Fibroblast of gingiva (primary cell): Measurements from ENCODE around the gene HS6ST2.

Experiments
- DNase-seq: peaks from one replicate; pipeline ENCODE4 v3.0.0-alpha.2; 2011; ENCODE audit warnings: low read depth

Gene HS6ST2

DNA sequence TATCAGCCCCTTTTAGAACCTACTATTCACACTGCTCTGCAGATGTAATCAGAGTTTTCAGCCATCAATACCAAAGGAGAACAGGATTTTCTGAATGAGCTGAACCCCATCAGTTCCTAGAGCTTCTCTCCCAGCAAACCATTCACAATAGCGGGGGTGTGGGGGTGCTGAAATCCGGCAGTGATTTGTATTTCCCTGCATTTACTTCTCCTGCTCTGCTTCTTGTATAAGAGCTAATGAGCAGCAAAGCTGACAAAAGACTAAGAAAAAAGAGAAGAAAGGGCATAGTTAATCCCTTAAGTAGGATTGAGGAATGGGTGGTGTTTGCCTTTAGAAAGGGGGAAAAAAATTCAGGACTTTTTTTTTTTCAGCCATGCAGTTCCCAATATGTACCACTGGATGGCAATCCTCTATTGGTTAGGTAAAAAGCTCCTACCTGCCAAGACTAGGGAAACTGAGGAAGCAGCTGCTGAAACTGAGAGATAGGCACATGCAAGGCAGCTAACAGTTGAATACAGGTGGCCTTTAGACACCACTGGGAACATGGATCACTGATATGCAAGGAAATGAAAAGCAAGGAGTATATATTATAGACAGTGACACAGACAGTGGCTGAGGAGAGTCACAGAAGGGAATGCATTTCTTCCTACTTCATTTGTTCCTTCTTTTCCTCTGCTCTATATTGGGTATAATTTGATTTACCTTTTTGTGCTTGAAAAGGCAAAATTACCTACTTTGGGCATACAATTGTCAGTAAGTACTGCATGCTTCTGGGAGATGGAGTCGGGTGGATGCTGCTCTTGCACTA is 217.9 kb downstream of the HS6ST2 start:
- DNase-seq, result no peak

DNA sequence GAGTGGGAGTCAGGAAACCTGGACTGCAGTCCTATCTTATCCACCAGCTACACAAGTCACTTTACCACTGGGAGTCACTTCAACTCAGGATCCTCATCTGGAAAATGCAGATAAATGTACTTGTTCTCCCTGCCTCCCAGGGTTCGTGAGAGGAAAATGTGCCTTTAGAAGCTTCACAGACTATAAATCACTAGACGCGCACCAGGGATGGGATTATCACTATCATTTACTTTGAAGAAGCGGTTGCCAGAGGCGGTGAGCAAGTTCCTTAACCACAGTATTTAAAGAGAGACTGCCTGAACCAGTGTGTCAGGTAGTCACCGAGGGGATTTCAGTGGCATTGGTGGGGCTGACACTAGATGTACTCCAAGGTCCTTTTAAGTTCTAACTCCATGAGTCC is 219.5 kb downstream of the HS6ST2 start:
- DNase-seq, result no peak

DNA sequence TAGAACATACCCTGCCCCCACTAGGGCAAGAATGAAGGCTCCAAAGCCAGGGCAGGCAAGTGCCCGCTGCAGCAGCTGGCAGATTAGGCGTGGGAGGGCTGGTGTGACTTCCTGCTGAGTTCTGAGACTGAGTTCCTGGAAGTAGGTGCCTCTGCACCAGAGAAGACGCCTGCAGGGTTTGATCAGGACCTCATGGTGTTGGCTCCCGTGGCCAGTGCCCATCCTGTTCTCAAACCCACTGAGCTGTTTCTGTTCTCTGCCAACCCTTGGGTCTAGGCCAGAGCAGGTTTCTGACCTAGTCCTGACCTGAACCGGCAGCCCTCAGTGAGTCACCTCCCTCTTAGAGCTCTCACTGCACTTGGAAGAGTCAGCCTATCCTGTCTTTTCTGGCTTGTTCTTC is 220.7 kb downstream of the HS6ST2 start:
- no peak for DNase-seq

GRCh38 chrX:132732236-132732635 is 226.2 kb downstream of the HS6ST2 start:
- DNase-seq, result no peak

DNA sequence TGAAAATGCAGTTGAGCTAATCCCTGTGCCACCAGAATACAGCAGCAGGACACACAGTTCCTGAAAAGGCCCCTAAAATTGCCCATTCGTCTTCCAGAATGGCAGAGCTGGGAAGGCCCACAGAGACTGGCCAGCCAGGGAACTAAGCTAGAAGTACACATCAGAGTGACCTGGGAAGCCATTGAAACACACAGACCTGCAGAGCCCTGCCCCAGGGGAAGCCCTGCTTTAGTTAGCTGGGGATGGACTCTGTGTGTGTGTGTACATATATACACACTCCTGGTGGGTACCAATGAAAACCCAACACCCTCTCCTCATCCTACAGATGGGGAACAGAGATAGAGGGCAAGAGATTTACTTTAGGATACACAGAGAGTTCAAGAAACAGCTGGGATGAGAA is 227.7 kb downstream of the HS6ST2 start:
- no peak for DNase-seq

DNA sequence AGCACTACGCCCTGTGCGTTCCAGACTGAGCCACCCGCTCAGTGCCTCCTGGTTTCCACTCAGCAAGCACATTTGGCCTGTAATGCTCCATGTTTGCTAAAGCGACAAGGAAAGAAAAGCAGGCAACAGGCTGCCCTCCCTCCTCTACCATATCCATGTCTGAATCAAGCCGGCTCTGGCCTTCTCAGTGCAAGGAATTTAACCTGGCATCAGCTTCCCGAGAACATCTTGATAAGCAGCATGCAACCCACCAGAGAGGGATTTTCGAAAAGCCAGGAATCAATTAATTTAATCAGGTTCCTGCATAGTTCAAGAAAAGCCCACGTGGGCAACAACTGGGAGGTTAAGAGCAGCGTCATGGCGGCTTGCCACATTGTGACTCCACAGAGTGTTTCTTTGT is 228.2 kb downstream of the HS6ST2 start:
- no peak for DNase-seq

- DNase-seq, result no peak
These were observed 230.1 kb downstream of the HS6ST2 start for GRCh38 chrX:132728296-132728695.

- no peak for DNase-seq
These were observed 239.9 kb downstream of the HS6ST2 start for GRCh38 chrX:132718431-132718958.

DNA sequence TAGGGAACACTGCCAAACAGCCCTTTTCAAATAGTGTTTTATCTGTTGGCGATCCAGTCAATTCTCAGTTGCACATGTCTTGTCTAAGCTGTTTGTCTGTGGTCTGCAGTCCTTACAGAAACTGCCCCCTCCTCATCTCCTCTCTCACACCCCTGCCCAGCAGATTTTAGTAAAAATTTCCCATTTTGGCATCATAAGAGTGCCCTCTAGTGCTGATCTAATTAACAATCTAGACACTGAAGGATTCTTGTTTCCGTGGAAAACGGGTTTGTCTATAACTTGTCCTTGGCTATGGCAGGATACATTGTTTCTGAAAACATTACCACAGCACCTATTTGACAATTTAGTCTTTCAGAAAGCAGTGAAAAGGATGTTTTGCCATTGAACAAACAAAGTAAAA is 242.4 kb downstream of the HS6ST2 start:
- DNase-seq, result no peak

DNA sequence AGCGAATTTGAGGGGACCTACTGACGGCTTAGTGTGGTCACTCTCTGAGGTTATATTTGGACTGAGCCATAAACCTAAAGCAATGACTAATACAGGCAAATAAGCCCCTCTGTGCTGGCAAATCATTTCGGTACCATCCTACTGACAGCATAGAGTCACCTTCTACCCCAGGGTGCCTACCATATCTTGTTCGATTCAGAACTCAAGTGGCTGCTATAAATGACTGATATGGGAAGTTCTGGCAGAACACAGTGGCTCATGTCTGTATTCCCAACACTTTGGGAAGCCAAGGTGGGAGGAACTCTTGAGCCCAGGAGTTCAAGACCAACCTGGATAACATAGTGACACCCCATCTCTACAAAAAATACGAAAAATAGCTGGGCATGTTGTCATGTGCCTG is 243.5 kb downstream of the HS6ST2 start:
- DNase-seq, result no peak

DNA sequence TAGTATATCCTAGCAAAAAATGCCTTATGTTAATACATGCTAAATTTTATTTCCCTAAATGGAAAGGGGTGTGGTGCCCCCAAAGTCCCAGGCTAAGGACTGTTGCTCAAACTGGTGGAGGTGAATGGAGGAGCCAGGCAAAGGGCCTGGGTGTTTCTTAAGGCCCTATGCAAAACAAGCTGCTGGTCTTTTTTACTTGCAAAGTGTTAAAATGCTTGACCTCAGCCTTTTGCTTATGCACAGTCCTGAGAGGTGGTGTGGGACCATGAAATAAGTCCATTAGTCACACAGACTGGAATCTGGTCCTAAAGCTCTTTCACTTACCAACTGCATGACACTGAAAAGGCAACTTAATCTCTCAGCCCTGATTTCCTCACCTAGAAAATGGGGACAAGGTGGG is 246.1 kb downstream of the HS6ST2 start:
- DNase-seq, result no peak

GRCh38 chrX:132710656-132711155 is 247.7 kb downstream of the HS6ST2 start:
- no peak for DNase-seq

GRCh38 chrX:132708529-132708928 is 249.9 kb downstream of the HS6ST2 start:
- no peak for DNase-seq

GRCh38 chrX:132704769-132705168 is 253.7 kb downstream of the HS6ST2 start:
- no peak for DNase-seq

GRCh38 chrX:132694382-132694781 is 264.0 kb downstream of the HS6ST2 start:
- DNase-seq, result no peak

- DNase-seq, result no peak
These were observed 265.9 kb downstream of the HS6ST2 start for GRCh38 chrX:132692526-132692925.

- no peak for DNase-seq
These were observed 266.4 kb downstream of the HS6ST2 start for GRCh38 chrX:132692066-132692465.

DNA sequence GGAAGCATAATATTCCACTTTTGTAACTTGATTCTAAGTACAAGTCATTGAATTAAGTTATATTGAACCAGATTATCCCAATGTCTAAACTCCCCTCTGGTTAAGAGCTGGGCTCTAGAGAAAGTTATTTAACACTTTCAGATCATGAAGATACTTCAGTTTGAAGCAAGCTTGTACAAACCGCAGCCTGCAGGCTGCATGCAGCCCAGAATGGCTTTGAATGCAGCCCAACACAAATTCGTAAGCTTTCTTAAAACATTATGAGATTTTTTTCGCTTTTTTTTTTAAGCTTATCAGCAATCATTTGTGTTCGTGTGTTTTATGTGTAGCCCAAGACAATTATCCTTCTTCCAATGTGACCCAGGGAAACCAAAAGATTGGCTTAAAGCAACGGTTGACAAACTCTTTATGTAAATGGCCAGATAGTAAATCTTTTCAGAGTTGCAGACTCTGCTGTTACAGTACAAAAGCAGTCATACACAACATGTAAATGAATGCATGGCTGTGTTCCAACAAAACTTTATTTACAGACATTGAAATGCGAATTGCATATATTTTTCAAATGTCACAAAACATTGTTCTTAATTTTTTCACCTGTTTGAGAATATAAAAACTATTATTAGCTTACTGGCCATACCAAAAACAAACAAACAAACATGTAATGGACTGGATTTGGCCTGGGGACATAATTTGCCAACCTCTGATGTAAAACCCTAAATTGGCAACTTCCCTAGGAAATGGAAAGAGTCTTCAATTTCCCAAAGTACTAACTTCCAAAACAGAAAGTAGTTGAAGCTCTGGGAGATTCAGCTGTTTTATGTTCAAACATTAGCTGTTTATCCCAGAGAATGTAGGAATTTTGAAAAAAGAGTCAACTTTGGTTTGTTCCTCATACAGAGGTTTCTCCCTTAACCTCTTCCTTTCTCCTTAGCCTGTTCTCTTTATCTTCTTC is 268.5 kb downstream of the HS6ST2 start:
- DNase-seq, result no peak

DNA sequence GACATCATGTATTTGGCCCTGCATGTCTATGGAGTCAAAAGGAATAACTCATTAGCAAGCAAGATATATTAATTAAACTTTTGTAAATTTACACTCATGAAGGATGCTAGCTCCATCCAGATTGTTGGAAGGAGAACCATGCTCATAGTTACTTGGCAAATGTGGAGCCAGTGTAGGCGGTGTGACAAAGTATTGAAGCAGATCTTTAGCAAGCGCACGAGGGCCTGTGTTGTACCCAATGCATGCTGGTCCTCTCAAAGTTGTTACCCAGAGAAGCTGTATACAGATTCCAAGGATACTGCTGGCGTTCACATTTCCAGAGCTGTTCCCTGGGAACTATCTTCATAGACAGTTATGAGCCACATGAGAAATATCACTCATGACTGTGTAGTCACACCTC is 273.2 kb downstream of the HS6ST2 start:
- no peak for DNase-seq

DNA sequence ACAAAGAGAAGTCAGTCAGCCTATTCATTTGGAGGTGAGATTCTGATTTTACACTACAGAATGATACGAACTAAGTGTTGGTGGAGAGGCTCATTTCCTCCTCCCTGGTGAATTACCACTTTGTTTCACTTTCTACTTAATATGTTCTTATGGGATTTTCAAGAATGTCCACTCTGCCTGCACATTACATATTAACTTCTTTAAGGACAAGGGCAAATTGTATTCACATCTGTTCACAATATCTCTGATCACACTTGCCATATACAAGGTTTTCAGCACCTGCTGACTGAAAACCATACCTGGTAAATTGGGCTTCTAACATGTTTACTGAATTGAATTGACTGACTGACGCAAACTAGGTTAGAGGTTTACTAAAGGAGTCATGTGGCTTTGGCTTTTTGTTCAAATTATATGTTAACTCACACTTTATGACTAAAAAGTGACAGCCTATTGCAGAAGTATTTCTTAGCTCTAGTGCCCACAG is 281.2 kb downstream of the HS6ST2 start:
- no peak for DNase-seq

GRCh38 chrX:132676561-132677186 is 281.8 kb downstream of the HS6ST2 start:
- no peak for DNase-seq

DNA sequence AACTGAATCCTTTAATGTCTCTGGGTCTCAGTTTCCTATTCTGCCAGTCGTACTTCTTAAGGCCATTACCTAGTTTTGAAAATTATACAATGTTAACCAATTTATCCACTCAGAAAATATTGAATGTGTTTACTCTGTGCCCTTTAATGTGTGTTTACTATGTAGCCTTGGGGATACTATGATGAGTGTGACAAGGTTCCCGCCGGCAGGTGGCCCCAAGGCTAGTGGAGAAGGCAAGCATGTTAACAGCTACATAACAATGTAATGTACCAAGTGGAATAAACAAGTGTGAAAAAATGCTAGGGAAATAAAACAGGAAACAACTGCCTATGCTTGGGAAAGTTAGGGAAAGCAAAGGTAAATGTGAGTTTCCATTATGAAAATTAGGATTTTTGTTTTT is 282.3 kb downstream of the HS6ST2 start:
- no peak for DNase-seq
